CD4-positive, alpha-beta memory T cell (primary cell): ENCODE data around the gene CDKAL1. TPM values are rescaled to one million over a fixed set of nuclear protein-coding genes. Genes with fewer than 3 reads are reported as not detected.
A peak's percentile ranks its signal among the peaks of the same experiment; 100 is the strongest.

Source experiments
- CTCF ChIA-PET: fragments of 350-600 bp; sonication (Branson Sonifier 250); formaldehyde crosslinking; loops from one replicate; lab custom pipeline; 2021; ENCODE audit warnings: inconsistent platforms; ENCODE audit not compliant: partially characterized antibody; lab: Charles Lee
- POLR2A ChIA-PET: fragments of 350-600 bp; sonication (Branson Sonifier 250); formaldehyde crosslinking; loops from one replicate; lab custom pipeline; 2021; ENCODE audit not compliant: partially characterized antibody; lab: Charles Lee
- DNase-seq, 5 donors: peaks; one replicate each; pipeline versions ENCODE4 v3.0.0 to v3.0.0-alpha.2; 2020 to 2022; ENCODE audit warnings: mixed read lengths in 1 of 5
- H3K27ac ChIP-seq: one replicate; pipeline ENCODE4 v1.7.0; 2013; ENCODE audit warnings: low read depth, low read length
- H3K27me3 ChIP-seq: 2 replicates; pipeline ENCODE4 v1.7.0; 2013; ENCODE audit warnings: mild to moderate bottlenecking, low read length, moderate library complexity; ENCODE audit not compliant: insufficient read depth
- H3K36me3 ChIP-seq: 2 replicates; pipeline ENCODE4 v1.7.0; 2013; ENCODE audit warnings: mild to moderate bottlenecking, low read length, moderate library complexity; ENCODE audit not compliant: insufficient read depth
- H3K4me1 ChIP-seq: 2 replicates; pipeline ENCODE4 v1.7.0; 2013; ENCODE audit warnings: mild to moderate bottlenecking, low read length, moderate library complexity; ENCODE audit not compliant: insufficient read depth
- H3K4me3 ChIP-seq, 2 donors: one replicate each; pipeline ENCODE4 v1.7.0; 2013; ENCODE audit warnings: low read length in 2 of 2, mild to moderate bottlenecking in 1 of 2
- H3K9me3 ChIP-seq, 2 donors: one replicate each; pipeline ENCODE4 v1.7.0; 2013; ENCODE audit warnings: low read length in 2 of 2, control low read depth in 1 of 2; ENCODE audit not compliant: control insufficient read depth in 1 of 2
- H3K27ac Mint-ChIP-seq, 7 donors: one replicate each; pipeline ENCODE4 v1.8.0; 2020 to 2021; ENCODE audit warnings: mixed read lengths in 7 of 7, mild to moderate bottlenecking in 6 of 7, inconsistent platforms in 3 of 7, moderate library complexity in 3 of 7
- H3K27me3 Mint-ChIP-seq, 2 donors: one replicate each; pipeline ENCODE4 v1.8.0; 2020 to 2021; ENCODE audit warnings: mixed read lengths in 2 of 2
- H3K36me3 Mint-ChIP-seq, 2 donors: one replicate each; pipeline ENCODE4 v1.8.0; 2020 to 2021; ENCODE audit warnings: mixed read lengths in 2 of 2, inconsistent platforms in 1 of 2, mild to moderate bottlenecking in 1 of 2
- H3K4me1 Mint-ChIP-seq, 4 donors: one replicate each; pipeline ENCODE4 v1.8.0; 2020 to 2021; ENCODE audit warnings: mixed read lengths in 4 of 4, mild to moderate bottlenecking in 1 of 4
- H3K4me3 Mint-ChIP-seq, 8 donors: one replicate each; pipeline ENCODE4 v1.8.0; 2020 to 2021; ENCODE audit warnings: mixed read lengths in 8 of 8, mild to moderate bottlenecking in 7 of 8, moderate library complexity in 6 of 8, inconsistent platforms in 3 of 8
- H3K9me3 Mint-ChIP-seq, 8 donors: one replicate each; pipeline ENCODE4 v1.8.0; 2020 to 2021; ENCODE audit warnings: mixed read lengths in 8 of 8, mild to moderate bottlenecking in 5 of 8, inconsistent platforms in 3 of 8, moderate library complexity in 1 of 8
- intact Hi-C: fragments of 100-400 bp; cut with micrococcal nuclease; formaldehyde crosslinking; loops from one replicate; pipeline ENCODE4 v1.15.1; 2023
- polyA plus RNA-seq, 2 donors: library from polyadenylated mRNA; unstranded; fragments of 300-500 nt; fragmentation: Illumina TruSeq; gene quantifications; one replicate each; pipeline ENCODE4 v1.2.3, GENCODE V29; 2021
- total RNA-seq, 2 experiments: library from RNA; stranded (reverse); gene quantifications; one replicate each; pipeline ENCODE4 v1.2.3, GENCODE V29; 2021

CDKAL1 gene
- total and polyA plus RNA-seq, 4 experiments from 2014 or later = 22.3 to 41.8 (median 26.8) TPM

DNA sequence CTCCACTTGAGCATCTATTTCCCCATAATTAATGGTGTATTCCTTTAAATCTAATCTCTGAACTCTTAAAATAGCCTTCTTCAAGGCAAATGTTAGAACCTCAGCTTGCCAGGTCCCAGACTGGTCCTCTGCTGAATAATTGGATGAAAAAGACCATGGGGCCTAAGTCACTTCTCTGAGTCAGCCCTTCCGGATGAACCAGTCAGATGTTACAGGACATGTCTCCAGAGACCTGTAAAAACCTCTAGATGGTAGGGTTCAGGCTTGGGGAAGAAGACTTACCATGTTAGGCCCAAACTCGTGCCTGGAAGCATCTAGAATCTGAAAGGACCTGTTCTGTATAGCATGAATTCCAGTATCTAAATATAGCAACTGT, 97.3 kb downstream of the CDKAL1 start:
- Histone ChIP-seq H3K27ac (no peak overlapping the region), H3K36me3 (no peaks in the 10 kb centered on the region), H3K4me3 (no peak overlapping the region), H3K4me1 (no peaks in the 10 kb centered on the region), H3K27me3 (no peaks in the 10 kb centered on the region), H3K9me3 (no peaks in the 10 kb centered on the region)
- H3K4me3 Mint-ChIP-seq = no peak overlapping the region
- H3K36me3 Mint-ChIP-seq = peaks cover 12 to 29% of the 10 kb centered on the region in 2 donors
- H3K9me3 Mint-ChIP-seq = peaks cover 0 to 2% (median 0%) of the 10 kb centered on the region in 8 donors
- CTCF ChIA-PET = no interaction called here
- POLR2A ChIA-PET = no interaction called here
- no peak for DNase-seq
- intact Hi-C loops = no loop called here
- no peak overlapping the region for H3K27ac Mint-ChIP-seq
- peaks cover 20 to 42% (median 35%) of the 10 kb centered on the region in 4 donors for H3K4me1 Mint-ChIP-seq
- H3K27me3 Mint-ChIP-seq = no peaks in the 10 kb centered on the region

DNA sequence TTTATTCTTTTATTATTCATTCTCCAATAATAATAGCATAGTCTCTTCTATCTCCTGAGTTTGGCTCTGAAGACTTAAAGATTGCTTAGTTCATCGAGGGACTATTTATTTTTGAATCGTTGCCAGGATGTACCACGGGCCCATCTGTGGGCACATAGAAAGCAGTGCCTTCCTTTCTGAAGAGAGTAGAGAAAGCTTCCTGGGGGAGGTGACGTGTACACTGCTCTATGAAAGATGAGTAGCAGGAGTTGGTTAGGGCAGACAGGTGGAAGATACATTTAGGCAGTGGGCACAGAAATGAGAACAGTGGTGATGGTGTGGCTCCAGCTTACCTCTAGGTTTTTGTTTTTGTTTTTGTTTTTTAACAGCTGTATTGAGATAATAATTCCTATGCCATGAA, 98.4 kb downstream of the CDKAL1 start:
- Histone ChIP-seq H3K27ac (no peak overlapping the region), H3K4me3 (no peak overlapping the region), H3K27me3 (no peaks in the 10 kb centered on the region), H3K9me3 (no peaks in the 10 kb centered on the region), H3K4me1 (no peaks in the 10 kb centered on the region), H3K36me3 (no peaks in the 10 kb centered on the region)
- POLR2A ChIA-PET = no interaction called here
- no peak for DNase-seq
- no peaks in the 10 kb centered on the region for H3K27me3 Mint-ChIP-seq
- peaks cover 0 to 2% (median 0%) of the 10 kb centered on the region in 8 donors for H3K9me3 Mint-ChIP-seq
- peak overlapping the region in 1 of 7 donors; percentile 0 for H3K27ac Mint-ChIP-seq
- peaks cover 20 to 38% (median 34%) of the 10 kb centered on the region in 4 donors for H3K4me1 Mint-ChIP-seq
- CTCF ChIA-PET = no interaction called here
- H3K36me3 Mint-ChIP-seq = peaks cover 15 to 31% of the 10 kb centered on the region in 2 donors
- H3K4me3 Mint-ChIP-seq = no peak overlapping the region
- intact Hi-C loops = no loop called here

DNA sequence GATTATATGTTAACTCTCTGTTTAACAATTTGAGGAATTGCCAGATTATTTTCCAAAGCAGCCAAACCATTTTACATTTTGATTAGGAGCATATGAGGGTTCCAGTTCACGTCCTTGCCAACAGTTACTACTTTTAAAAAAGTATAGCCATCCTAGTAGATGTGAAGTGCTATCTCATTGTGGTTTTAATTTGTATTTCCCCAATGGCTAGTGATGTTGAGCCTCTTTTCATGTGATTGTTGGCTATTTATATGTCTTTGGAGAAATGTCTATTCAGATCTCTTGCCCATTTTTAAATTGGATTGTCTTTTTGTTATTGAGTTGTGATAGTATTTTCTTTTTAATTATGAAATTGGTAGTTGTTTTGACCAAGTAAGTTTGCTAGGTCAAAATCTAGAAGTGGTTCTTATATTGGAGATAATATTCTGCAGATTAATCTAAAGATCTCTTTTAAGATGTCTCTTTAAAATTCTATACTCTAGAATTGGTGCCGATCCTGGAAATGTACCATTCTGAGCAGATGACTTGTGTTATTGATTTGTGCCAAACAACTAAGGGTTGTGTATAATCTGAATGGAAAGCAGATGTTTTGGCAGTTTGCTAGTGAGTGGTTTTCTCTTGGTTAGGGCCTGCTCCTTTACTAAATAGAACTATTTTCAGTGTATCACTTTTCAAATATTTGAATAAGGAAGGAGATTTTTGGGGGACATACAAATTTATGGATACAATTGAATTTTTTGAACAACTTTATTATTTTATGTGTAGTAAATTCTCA, 99.5 kb downstream of the CDKAL1 start:
- H3K4me1 Mint-ChIP-seq = peaks cover 20 to 36% (median 33%) of the 10 kb centered on the region in 4 donors
- no peak for DNase-seq

DNA sequence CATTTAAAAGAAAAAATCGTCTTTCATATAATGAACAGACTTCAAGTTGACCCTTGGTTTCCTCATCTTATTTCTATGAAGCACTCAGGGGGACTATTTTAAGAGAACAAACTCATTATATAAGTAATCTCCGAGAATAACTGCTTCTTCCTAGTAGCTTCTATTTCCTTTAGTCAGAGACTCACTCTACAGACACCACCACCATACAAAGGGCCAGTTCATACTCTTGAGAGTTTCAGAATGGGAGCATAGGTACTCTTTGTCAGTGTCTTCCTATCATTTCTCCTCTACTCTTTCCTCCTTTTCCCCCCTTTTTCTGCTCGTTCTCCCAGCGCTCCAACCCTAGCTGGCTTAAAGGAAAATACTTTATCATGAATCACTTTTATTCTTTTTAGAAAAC, 104.9 kb downstream of the CDKAL1 start:
- no peak overlapping the region for H3K27ac Mint-ChIP-seq

More for the DNA sequence above, 99.5 kb downstream of the CDKAL1 start:
- H3K36me3 Mint-ChIP-seq = peaks cover 16 to 25% of the 10 kb centered on the region in 2 donors
- H3K4me1 ChIP-seq = no peaks in the 10 kb centered on the region
- POLR2A ChIA-PET = no interaction called here
- H3K27ac ChIP-seq = no peak overlapping the region
- H3K4me3 Mint-ChIP-seq = no peak overlapping the region
- H3K27me3 Mint-ChIP-seq = no peaks in the 10 kb centered on the region
- H3K4me3 ChIP-seq = no peak overlapping the region
- CTCF ChIA-PET = no interaction called here
- no peaks in the 10 kb centered on the region for H3K36me3 ChIP-seq
- H3K9me3 Mint-ChIP-seq = peaks cover 0 to 2% (median 0%) of the 10 kb centered on the region in 8 donors
- H3K9me3 ChIP-seq = no peaks in the 10 kb centered on the region
- H3K27ac Mint-ChIP-seq = no peak overlapping the region
- H3K27me3 ChIP-seq = no peaks in the 10 kb centered on the region
- intact Hi-C loops = no loop called here

DNA sequence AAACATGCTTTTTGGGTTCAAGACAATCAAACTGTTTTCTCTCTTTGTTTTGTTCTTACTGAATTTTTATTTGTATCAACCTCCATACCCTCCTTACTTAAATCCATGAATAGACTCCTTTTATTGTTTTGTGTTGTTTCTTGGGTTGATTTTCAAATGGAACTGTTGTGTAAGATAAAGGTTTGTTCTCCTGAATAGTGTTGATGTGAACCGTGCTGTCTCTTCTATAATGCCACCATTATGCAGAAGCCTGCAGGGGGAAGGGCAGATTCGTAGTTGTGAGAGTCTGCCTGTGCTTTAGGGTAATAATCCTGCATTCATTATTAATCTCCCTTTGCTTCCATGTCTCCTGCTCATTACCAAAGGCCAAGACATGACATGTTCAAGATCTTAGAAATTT, 105.9 kb downstream of the CDKAL1 start:
- CTCF ChIA-PET = no interaction called here
- H3K36me3 Mint-ChIP-seq = peaks cover 25 to 43% of the 10 kb centered on the region in 2 donors

More for the DNA sequence above, 104.9 kb downstream of the CDKAL1 start:
- Histone ChIP-seq H3K36me3 (no peaks in the 10 kb centered on the region), H3K4me1 (no peaks in the 10 kb centered on the region), H3K27ac (no peak overlapping the region), H3K4me3 (no peak overlapping the region), H3K9me3 (no peaks in the 10 kb centered on the region), H3K27me3 (no peaks in the 10 kb centered on the region)
- CTCF ChIA-PET = no interaction called here
- no peak overlapping the region for H3K4me3 Mint-ChIP-seq
- DNase-seq = no peak
- peaks cover 0 to 12% (median 4%) of the 10 kb centered on the region in 4 donors for H3K4me1 Mint-ChIP-seq
- peaks cover 25 to 41% of the 10 kb centered on the region in 2 donors for H3K36me3 Mint-ChIP-seq
- intact Hi-C loops = no loop called here
- H3K27me3 Mint-ChIP-seq = no peaks in the 10 kb centered on the region
- POLR2A ChIA-PET = no interaction called here
- peaks cover 0 to 2% (median 0%) of the 10 kb centered on the region in 8 donors for H3K9me3 Mint-ChIP-seq

DNA sequence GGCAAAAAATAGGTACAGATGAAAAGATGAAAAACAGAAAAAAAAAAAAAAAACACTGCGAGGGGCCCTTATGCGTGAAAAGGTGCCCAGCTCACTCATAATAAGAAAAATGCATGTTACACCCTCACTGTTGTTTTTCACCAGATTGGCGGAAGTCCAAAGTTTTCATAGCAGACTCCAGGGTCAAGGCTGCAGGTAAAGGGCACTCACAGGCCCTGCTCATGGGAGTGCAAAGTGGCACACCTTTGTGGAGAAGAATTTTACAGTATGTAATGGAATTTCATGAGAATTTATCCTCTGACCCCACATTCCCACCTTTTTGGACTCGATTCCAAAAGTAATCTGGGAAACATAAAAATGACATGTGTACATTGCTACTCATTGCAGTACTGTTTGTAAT, 108.2 kb downstream of the CDKAL1 start:
- H3K27ac Mint-ChIP-seq = no peak overlapping the region

More for the DNA sequence above, 105.9 kb downstream of the CDKAL1 start:
- no peaks in the 10 kb centered on the region for H3K36me3 ChIP-seq
- no peak overlapping the region for H3K4me3 ChIP-seq
- H3K27me3 Mint-ChIP-seq = no peaks in the 10 kb centered on the region
- H3K27me3 ChIP-seq = no peaks in the 10 kb centered on the region
- no peak overlapping the region for H3K27ac Mint-ChIP-seq
- H3K9me3 ChIP-seq = no peaks in the 10 kb centered on the region
- H3K27ac ChIP-seq = no peak overlapping the region
- no peak overlapping the region for H3K4me3 Mint-ChIP-seq
- POLR2A ChIA-PET = no interaction called here
- H3K4me1 Mint-ChIP-seq = peaks cover 0 to 9% (median 2%) of the 10 kb centered on the region in 4 donors
- no peak for DNase-seq
- H3K4me1 ChIP-seq = no peaks in the 10 kb centered on the region
- no peaks in the 10 kb centered on the region for H3K9me3 Mint-ChIP-seq
- intact Hi-C loops = no loop called here

DNA sequence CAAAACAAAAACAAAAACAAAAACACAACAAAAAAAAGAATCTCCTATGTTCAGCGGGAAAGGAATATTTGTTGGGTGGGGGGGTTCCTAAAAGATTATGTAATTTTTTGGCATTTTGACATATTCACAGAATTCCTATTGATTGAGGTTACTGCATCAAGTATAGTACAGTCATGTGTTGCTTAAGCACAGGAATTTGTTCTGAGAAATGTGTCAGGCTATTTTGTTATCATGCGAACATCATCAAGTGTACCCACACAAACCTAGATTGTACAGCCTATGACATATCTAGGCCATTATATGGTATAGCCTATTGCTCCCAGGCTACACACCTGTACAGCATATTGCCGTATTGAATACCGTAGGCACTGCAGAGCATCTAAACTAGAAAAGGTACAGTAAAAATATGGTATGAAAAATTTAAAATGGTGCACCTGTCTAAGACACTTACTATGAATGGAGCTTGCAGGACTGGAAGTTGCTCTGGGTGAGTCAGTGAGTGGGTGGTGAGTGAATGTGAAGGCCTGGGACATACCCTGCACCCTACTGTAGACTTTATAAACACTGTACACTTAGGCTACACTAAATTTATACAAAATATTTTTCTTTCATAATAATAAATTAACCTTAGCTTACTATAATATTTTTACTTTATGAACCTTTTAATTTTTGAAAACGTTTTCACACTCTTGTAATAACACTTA, 110.6 kb downstream of the CDKAL1 start:
- Mint-ChIP-seq H3K27ac (no peak overlapping the region), H3K9me3 (peaks cover 0 to 2% (median 0%) of the 10 kb centered on the region in 8 donors), H3K4me3 (no peak overlapping the region), H3K27me3 (no peaks in the 10 kb centered on the region), H3K36me3 (peaks cover 31 to 42% of the 10 kb centered on the region in 2 donors), H3K4me1 (peaks cover 0 to 8% (median 5%) of the 10 kb centered on the region in 4 donors)
- CTCF ChIA-PET = no interaction called here
- H3K27ac ChIP-seq = no peak overlapping the region
- DNase-seq = no peak
- no peaks in the 10 kb centered on the region for H3K36me3 ChIP-seq
- no peak overlapping the region for H3K4me3 ChIP-seq
- no peaks in the 10 kb centered on the region for H3K4me1 ChIP-seq
- H3K9me3 ChIP-seq = no peaks in the 10 kb centered on the region
- H3K27me3 ChIP-seq = no peaks in the 10 kb centered on the region
- POLR2A ChIA-PET = no interaction called here
- intact Hi-C loops = no loop called here

More for the DNA sequence above, 108.2 kb downstream of the CDKAL1 start:
- Mint-ChIP-seq H3K9me3 (no peaks in the 10 kb centered on the region), H3K36me3 (peaks cover 28 to 34% of the 10 kb centered on the region in 2 donors), H3K4me3 (no peak overlapping the region), H3K4me1 (peaks cover 0 to 4% (median 2%) of the 10 kb centered on the region in 4 donors), H3K27me3 (no peaks in the 10 kb centered on the region)
- Histone ChIP-seq H3K27ac (no peak overlapping the region), H3K27me3 (no peaks in the 10 kb centered on the region), H3K36me3 (no peaks in the 10 kb centered on the region), H3K4me3 (no peak overlapping the region), H3K9me3 (no peaks in the 10 kb centered on the region), H3K4me1 (no peaks in the 10 kb centered on the region)
- DNase-seq = no peak
- intact Hi-C loops = no loop called here
- ChIA-PET CTCF (no interaction called here), POLR2A (no interaction called here)
